Liver (tissue), 9 donors: Measurements from ENCODE around the gene ARHGAP10. TPM values are rescaled to one million over a fixed set of nuclear protein-coding genes. Genes with fewer than 3 reads are reported as not detected.

Source experiments
- DNase-seq: peaks from one replicate; pipeline ENCODE4 v3.0.0-alpha.2; 2017; ENCODE audit warnings: low spot score
- H3K27ac ChIP-seq, 2 donors: one replicate each; pipeline ENCODE4 v1.7.0; 2013; ENCODE audit warnings: inconsistent platforms in 2 of 2, low read length in 2 of 2, control low read depth in 1 of 2, low read depth in 1 of 2, mild to moderate bottlenecking in 1 of 2
- H3K27me3 ChIP-seq, 4 donors: one replicate each; pipeline versions ENCODE4 v1.6.1 to v1.7.0; 2013; ENCODE audit warnings: low read length in 3 of 4, inconsistent platforms in 1 of 4, mild to moderate bottlenecking in 1 of 4, moderate library complexity in 1 of 4; ENCODE audit not compliant: control insufficient read depth in 4 of 4, insufficient read depth in 4 of 4
- H3K36me3 ChIP-seq, 4 donors: one replicate each; pipeline versions ENCODE4 v1.6.1 to v1.7.0; 2013; ENCODE audit warnings: low read length in 3 of 4, mild to moderate bottlenecking in 3 of 4, low read depth in 1 of 4, moderate library complexity in 1 of 4; ENCODE audit not compliant: control insufficient read depth in 4 of 4, insufficient read depth in 3 of 4
- H3K4me1 ChIP-seq, 4 donors: one replicate each; pipeline versions ENCODE4 v1.6.1 to v1.7.0; 2013; ENCODE audit warnings: low read length in 3 of 4, mild to moderate bottlenecking in 3 of 4, moderate library complexity in 1 of 4; ENCODE audit not compliant: control insufficient read depth in 4 of 4, insufficient read depth in 4 of 4
- H3K4me3 ChIP-seq, 3 donors: one replicate each; pipeline versions ENCODE4 v1.6.1 to v1.7.0; 2013; ENCODE audit warnings: low read length in 3 of 3, control low read depth in 1 of 3, low read depth in 1 of 3, mild to moderate bottlenecking in 1 of 3
- H3K9ac ChIP-seq, 2 donors: one replicate each; pipeline ENCODE4 v1.7.0; 2013; ENCODE audit warnings: low read length in 2 of 2, mild to moderate bottlenecking in 2 of 2, moderate library complexity in 2 of 2, control low read depth in 1 of 2, low read depth in 1 of 2
- H3K9me3 ChIP-seq, 4 donors: one replicate each; pipeline versions ENCODE4 v1.6.1 to v1.7.0; 2013; ENCODE audit warnings: low read length in 3 of 4; ENCODE audit not compliant: control insufficient read depth in 4 of 4
- EGR1 ChIP-seq, 2 donors: IDR thresholded peaks; 2 replicates each; pipeline ENCODE4 v1.6.1; 2016 to 2018; ENCODE audit warnings: antibody characterized with exemption in 2 of 2, low read depth in 2 of 2
- FOXA1 ChIP-seq: IDR thresholded peaks from 2 replicates; pipeline ENCODE4 v1.6.1; 2016; ENCODE audit warnings: antibody characterized with exemption
- FOXA2 ChIP-seq: IDR thresholded peaks from 2 replicates; pipeline ENCODE4 v1.6.1; 2016; ENCODE audit warnings: antibody characterized with exemption
- GABPA ChIP-seq, 2 donors: IDR thresholded peaks in 1 of 2; conservative IDR thresholded peaks in 1 of 2; 2 replicates each; pipeline ENCODE4 v1.6.1; 2016; ENCODE audit warnings: antibody characterized with exemption in 2 of 2, mild to moderate bottlenecking in 1 of 2, moderate library complexity in 1 of 2
- HNF4A ChIP-seq, 2 donors: conservative IDR thresholded peaks; 2 replicates each; pipeline ENCODE4 v1.6.1; 2016; ENCODE audit warnings: antibody characterized with exemption in 2 of 2, mild to moderate bottlenecking in 2 of 2
- HNF4G ChIP-seq: IDR thresholded peaks from 2 replicates; pipeline ENCODE4 v1.6.1; 2016; ENCODE audit warnings: antibody characterized with exemption
- JUND ChIP-seq, 2 donors: IDR thresholded peaks; 2 replicates each; pipeline ENCODE4 v1.6.1; 2016; ENCODE audit warnings: antibody characterized with exemption in 2 of 2
- MAX ChIP-seq: IDR thresholded peaks from 2 replicates; pipeline ENCODE4 v1.6.1; 2016; ENCODE audit warnings: antibody characterized with exemption
- NR2F2 ChIP-seq: IDR thresholded peaks from 2 replicates; pipeline ENCODE4 v1.6.1; 2016; ENCODE audit warnings: antibody characterized with exemption
- RAD21 ChIP-seq, 2 donors: IDR thresholded peaks; 2 replicates each; pipeline ENCODE4 v1.6.1; 2016; ENCODE audit warnings: antibody characterized with exemption in 2 of 2, mild to moderate bottlenecking in 2 of 2
- RXRA ChIP-seq, 2 donors: IDR thresholded peaks; 2 replicates each; pipeline ENCODE4 v1.6.1; 2017 to 2018; ENCODE audit warnings: antibody characterized with exemption in 2 of 2, mild to moderate bottlenecking in 1 of 2
- SP1 ChIP-seq: IDR thresholded peaks from 2 replicates; pipeline ENCODE4 v1.6.1; 2018; ENCODE audit warnings: antibody characterized with exemption, mild to moderate bottlenecking
- TAF1 ChIP-seq: conservative IDR thresholded peaks from 2 replicates; pipeline ENCODE4 v1.6.1; 2016; ENCODE audit warnings: antibody characterized with exemption, mild to moderate bottlenecking
- YY1 ChIP-seq: IDR thresholded peaks from 2 replicates; pipeline ENCODE4 v1.6.1; 2016; ENCODE audit warnings: antibody characterized with exemption, mild to moderate bottlenecking
- WGBS: extraction: QIAGEN DNeasy Blood & Tissue Kit; methylation state at CpG from one replicate; pipeline ENCODE4 v1.1.7; 2013; 5-methylcytosine and 5-hydroxymethylcytosine counted together
- polyA plus RNA-seq, 2 donors: library from polyadenylated mRNA; stranded (reverse) in 1 of 2; unstranded in 1 of 2; fragments of 200-250 nt in 1 of 2; fragments of >200 nt in 1 of 2; fragmentation: Nextera tagmentation in 1 of 2; extraction: Ambion mirVana in 1 of 2; gene quantifications; one replicate each; pipeline versions ENCODE4 v1.2.1 to v1.2.3, GENCODE V29; 2013 to 2015
- total RNA-seq, 2 donors: library from RNA; depleted of rRNA; stranded (reverse); fragments of >200 nt; gene quantifications; one replicate each; pipeline ENCODE4 v1.2.3, GENCODE V29; 2014
- TF ChIP-seq, protein P1 (sequence below): IDR thresholded peaks from 2 replicates; pipeline ENCODE4 v1.6.1; 2016; ENCODE audit warnings: antibody characterized with exemption
- TF ChIP-seq, protein P2 (sequence below): IDR thresholded peaks from 2 replicates; pipeline ENCODE4 v1.6.1; 2016; ENCODE audit warnings: antibody characterized with exemption, mild to moderate bottlenecking
- TF ChIP-seq, protein P3 (sequence below): IDR thresholded peaks from 2 replicates; pipeline ENCODE4 v1.6.1; 2016; ENCODE audit warnings: antibody characterized with exemption
- donor health status: healthy.
- donor health status: healthy.
- donor health status: healthy.
- donor health status: healthy.
- donor health status: healthy.

ARHGAP10 gene
- total and polyA plus RNA-seq, 4 donors, result 1.5 to 13.0 (median 4.3) TPM

GRCh38 chr4:148072789-148073188 is 340.9 kb downstream of the ARHGAP10 start:
- peaks cover 0 to 15% (median 4%) of the 10 kb centered on the region in 4 donors for H3K36me3 ChIP-seq
- H3K9ac ChIP-seq, result no peak overlapping the region
- no peak for DNase-seq
- H3K9me3 ChIP-seq, result peaks cover 0 to 7% (median 2%) of the 10 kb centered on the region in 4 donors
- H3K27me3 ChIP-seq, result no peaks in the 10 kb centered on the region
- H3K4me1 ChIP-seq, result peaks cover 0 to 5% (median 0%) of the 10 kb centered on the region in 4 donors
- TF ChIP-seq NR2F2 (no peak), FOXA1 (no peak), MAX (no peak), SP1 (no peak)
- 97% methylated on average over 9 of the region's 9 CpGs for WGBS
- H3K27ac ChIP-seq, result no peak overlapping the region
- no peak overlapping the region for H3K4me3 ChIP-seq

GRCh38 chr4:148073349-148073748 is 341.5 kb downstream of the ARHGAP10 start:
- no peak overlapping the region for H3K9ac ChIP-seq
- no peak for DNase-seq
- peaks cover 0 to 19% (median 5%) of the 10 kb centered on the region in 4 donors for H3K36me3 ChIP-seq
- 90% methylated on average over 6 of the region's 6 CpGs for WGBS
- TF ChIP-seq HNF4A (conservative IDR thresholded peaks at IDR 0.05) (no peak), FOXA2 (no peak)
- peaks cover 0 to 7% (median 2%) of the 10 kb centered on the region in 4 donors for H3K9me3 ChIP-seq
- no peak overlapping the region for H3K4me3 ChIP-seq
- no peaks in the 10 kb centered on the region for H3K27me3 ChIP-seq
- no peak overlapping the region for H3K27ac ChIP-seq
- H3K4me1 ChIP-seq, result peaks cover 0 to 5% (median 0%) of the 10 kb centered on the region in 4 donors

- peaks cover 0 to 4% (median 0%) of the 10 kb centered on the region in 4 donors for H3K4me1 ChIP-seq
- peaks cover 0 to 7% (median 2%) of the 10 kb centered on the region in 4 donors for H3K9me3 ChIP-seq
- DNase-seq, result no peak
- no peaks in the 10 kb centered on the region for H3K27me3 ChIP-seq
- H3K36me3 ChIP-seq, result peaks cover 0 to 23% (median 5%) of the 10 kb centered on the region in 4 donors
- H3K9ac ChIP-seq, result no peak overlapping the region
- no peak overlapping the region for H3K4me3 ChIP-seq
- TF ChIP-seq RXRA (IDR thresholded peaks at IDR 0.05), result no peak
- TF ChIP-seq FOXA1, result no peak
- TF ChIP-seq HNF4G, result no peak
- TF ChIP-seq TAF1, result no peak
- TF ChIP-seq FOXA2, result no peak
- no peak for TF ChIP-seq NR2F2
- TF ChIP-seq YY1, result no peak
- TF ChIP-seq HNF4A (conservative IDR thresholded peaks at IDR 0.05), result no peak
- TF ChIP-seq GABPA (IDR thresholded peaks at IDR 0.05 in 1 of 2, conservative IDR thresholded peaks at IDR 0.05 in 1 of 2), result no peak
- TF ChIP-seq EGR1 (IDR thresholded peaks at IDR 0.05; ENCODE audit: low read depth in 2 of 2), result no peak
- TF ChIP-seq, protein P1, sequence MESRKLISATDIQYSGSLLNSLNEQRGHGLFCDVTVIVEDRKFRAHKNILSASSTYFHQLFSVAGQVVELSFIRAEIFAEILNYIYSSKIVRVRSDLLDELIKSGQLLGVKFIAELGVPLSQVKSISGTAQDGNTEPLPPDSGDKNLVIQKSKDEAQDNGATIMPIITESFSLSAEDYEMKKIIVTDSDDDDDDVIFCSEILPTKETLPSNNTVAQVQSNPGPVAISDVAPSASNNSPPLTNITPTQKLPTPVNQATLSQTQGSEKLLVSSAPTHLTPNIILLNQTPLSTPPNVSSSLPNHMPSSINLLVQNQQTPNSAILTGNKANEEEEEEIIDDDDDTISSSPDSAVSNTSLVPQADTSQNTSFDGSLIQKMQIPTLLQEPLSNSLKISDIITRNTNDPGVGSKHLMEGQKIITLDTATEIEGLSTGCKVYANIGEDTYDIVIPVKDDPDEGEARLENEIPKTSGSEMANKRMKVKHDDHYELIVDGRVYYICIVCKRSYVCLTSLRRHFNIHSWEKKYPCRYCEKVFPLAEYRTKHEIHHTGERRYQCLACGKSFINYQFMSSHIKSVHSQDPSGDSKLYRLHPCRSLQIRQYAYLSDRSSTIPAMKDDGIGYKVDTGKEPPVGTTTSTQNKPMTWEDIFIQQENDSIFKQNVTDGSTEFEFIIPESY, result no peak
- H3K27ac ChIP-seq, result no peak overlapping the region
- 97% methylated on average over 5 of the region's 5 CpGs for whole genome bisulfite sequencing
Observed at GRCh38 chr4:148074462-148074861, 342.6 kb downstream of the ARHGAP10 start.

- peaks cover 0 to 30% (median 11%) of the 10 kb centered on the region in 4 donors for H3K36me3 ChIP-seq
- WGBS, result 97% methylated on average over 3 of the region's 3 CpGs
- no peaks in the 10 kb centered on the region for H3K4me1 ChIP-seq
- no peak for TF ChIP-seq YY1
- TF ChIP-seq JUND (IDR thresholded peaks at IDR 0.05), result no peak
- TF ChIP-seq, protein P2, sequence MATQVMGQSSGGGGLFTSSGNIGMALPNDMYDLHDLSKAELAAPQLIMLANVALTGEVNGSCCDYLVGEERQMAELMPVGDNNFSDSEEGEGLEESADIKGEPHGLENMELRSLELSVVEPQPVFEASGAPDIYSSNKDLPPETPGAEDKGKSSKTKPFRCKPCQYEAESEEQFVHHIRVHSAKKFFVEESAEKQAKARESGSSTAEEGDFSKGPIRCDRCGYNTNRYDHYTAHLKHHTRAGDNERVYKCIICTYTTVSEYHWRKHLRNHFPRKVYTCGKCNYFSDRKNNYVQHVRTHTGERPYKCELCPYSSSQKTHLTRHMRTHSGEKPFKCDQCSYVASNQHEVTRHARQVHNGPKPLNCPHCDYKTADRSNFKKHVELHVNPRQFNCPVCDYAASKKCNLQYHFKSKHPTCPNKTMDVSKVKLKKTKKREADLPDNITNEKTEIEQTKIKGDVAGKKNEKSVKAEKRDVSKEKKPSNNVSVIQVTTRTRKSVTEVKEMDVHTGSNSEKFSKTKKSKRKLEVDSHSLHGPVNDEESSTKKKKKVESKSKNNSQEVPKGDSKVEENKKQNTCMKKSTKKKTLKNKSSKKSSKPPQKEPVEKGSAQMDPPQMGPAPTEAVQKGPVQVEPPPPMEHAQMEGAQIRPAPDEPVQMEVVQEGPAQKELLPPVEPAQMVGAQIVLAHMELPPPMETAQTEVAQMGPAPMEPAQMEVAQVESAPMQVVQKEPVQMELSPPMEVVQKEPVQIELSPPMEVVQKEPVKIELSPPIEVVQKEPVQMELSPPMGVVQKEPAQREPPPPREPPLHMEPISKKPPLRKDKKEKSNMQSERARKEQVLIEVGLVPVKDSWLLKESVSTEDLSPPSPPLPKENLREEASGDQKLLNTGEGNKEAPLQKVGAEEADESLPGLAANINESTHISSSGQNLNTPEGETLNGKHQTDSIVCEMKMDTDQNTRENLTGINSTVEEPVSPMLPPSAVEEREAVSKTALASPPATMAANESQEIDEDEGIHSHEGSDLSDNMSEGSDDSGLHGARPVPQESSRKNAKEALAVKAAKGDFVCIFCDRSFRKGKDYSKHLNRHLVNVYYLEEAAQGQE, result no peak
- TF ChIP-seq, protein P3, sequence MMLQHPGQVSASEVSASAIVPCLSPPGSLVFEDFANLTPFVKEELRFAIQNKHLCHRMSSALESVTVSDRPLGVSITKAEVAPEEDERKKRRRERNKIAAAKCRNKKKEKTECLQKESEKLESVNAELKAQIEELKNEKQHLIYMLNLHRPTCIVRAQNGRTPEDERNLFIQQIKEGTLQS, result no peak
- no peak for TF ChIP-seq EGR1 (IDR thresholded peaks at IDR 0.05; ENCODE audit: low read depth in 2 of 2)
- TF ChIP-seq TAF1, result no peak
- TF ChIP-seq RAD21 (IDR thresholded peaks at IDR 0.05), result no peak
- no peak for TF ChIP-seq FOXA1
Observed at GRCh38 chr4:148075438-148075837, 343.6 kb downstream of the ARHGAP10 start.

More at GRCh38 chr4:148075438-148075837, 343.6 kb downstream of the ARHGAP10 start:
- peaks cover 0 to 7% (median 2%) of the 10 kb centered on the region in 4 donors for H3K9me3 ChIP-seq
- H3K27me3 ChIP-seq, result no peaks in the 10 kb centered on the region
- H3K27ac ChIP-seq, result no peak overlapping the region
- no peak overlapping the region for H3K4me3 ChIP-seq
- H3K9ac ChIP-seq, result no peak overlapping the region
- DNase-seq, result no peak
